Thyroid gland (tissue), 4 donors: ENCODE data around the gene FAM110A. TPM values are rescaled to one million over a fixed set of nuclear protein-coding genes. Genes with fewer than 3 reads are reported as not detected.

Source experiments
- DNase-seq, 2 donors: peaks; one replicate each; pipeline ENCODE4 v3.0.0-alpha.2; 2019
- H3K27ac ChIP-seq, 3 donors: fragments of 200-600 bp; sonication (generic); 1 replicate in 2 of 3; 2 replicates in 1 of 3; pipeline ENCODE4 v1.5.1; 2016 to 2019; ENCODE audit warnings: mild to moderate bottlenecking in 1 of 3, moderate library complexity in 1 of 3
- H3K27me3 ChIP-seq: fragments of 200-600 bp; sonication (generic); one replicate; pipeline ENCODE4 v1.5.1; 2019
- H3K36me3 ChIP-seq, 2 donors: fragments of 200-600 bp; sonication (generic); one replicate each; pipeline ENCODE4 v1.5.1; 2016 to 2019
- H3K4me1 ChIP-seq, 2 donors: fragments of 200-600 bp; sonication (generic); one replicate each; pipeline ENCODE4 v1.5.1; 2017 to 2019
- H3K4me3 ChIP-seq, 3 donors: fragments of 200-600 bp; sonication (generic); replicated peaks in 1 of 3; 1 replicate in 2 of 3; 2 replicates in 1 of 3; pipeline ENCODE4 v1.5.1; 2016; ENCODE audit warnings: mild to moderate bottlenecking in 1 of 3
- H3K9me3 ChIP-seq: fragments of 200-600 bp; sonication (generic); one replicate; pipeline ENCODE4 v1.5.1; 2017
- POLR2A ChIP-seq, 2 donors: fragments of 450-650 bp; IDR thresholded peaks; one replicate each; pipeline ENCODE4 v1.6.1; 2017; ENCODE audit warnings: antibody characterized with exemption in 2 of 2, mild to moderate bottlenecking in 2 of 2, moderate library complexity in 1 of 2
- WGBS, 2 donors: methylation state at CpG; one replicate each; pipeline ENCODE4 v1.1.5; 2017; 5-methylcytosine and 5-hydroxymethylcytosine counted together
- intact Hi-C: fragments of 100-400 bp; cut with DNase I; formaldehyde crosslinking; loops from one replicate; pipeline ENCODE4 v1.15.1; 2023
- total RNA-seq, 4 donors: library from RNA; depleted of rRNA; stranded (reverse); fragments of >200 nt; gene quantifications; one replicate each; pipeline ENCODE4 v1.2.3, GENCODE V29; 2016
- TF ChIP-seq, protein P1 (sequence below), 6 experiments: fragments of 200-600 bp in 3 of 6; fragments of 450-650 bp in 3 of 6; sonication (generic) in 3 of 6; IDR thresholded peaks; one replicate each; pipeline ENCODE4 v1.5.1; 2016 to 2019; ENCODE audit warnings: antibody characterized with exemption in 6 of 6, mild to moderate bottlenecking in 2 of 6, inconsistent platforms in 1 of 6, moderate library complexity in 1 of 6

Gene FAM110A
- total RNA-seq, 4 donors from 2014 or later = 7.0 to 15.5 (median 8.5) TPM

DNA sequence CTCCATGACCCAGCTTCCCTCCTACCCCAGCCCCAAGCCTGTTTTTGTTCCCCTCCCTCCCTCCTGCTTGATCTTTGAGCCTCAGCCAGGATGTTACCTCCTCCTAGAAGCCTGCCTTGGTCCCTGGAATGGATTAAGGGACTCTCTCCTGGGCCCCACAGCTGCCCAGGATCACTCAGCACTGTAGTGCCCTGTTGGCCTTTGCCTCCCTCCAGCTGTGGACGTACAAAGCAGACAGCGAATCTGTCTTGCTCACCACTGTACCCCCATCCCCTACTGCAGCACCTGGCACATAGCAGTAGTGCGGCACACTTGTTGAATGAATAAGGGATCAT lies 11.8 kb upstream of the FAM110A start:
- whole genome bisulfite sequencing, 2 donors = 96 to 97% methylated on average over 3 of the region's 3 CpGs
- TF ChIP-seq, protein P1, sequence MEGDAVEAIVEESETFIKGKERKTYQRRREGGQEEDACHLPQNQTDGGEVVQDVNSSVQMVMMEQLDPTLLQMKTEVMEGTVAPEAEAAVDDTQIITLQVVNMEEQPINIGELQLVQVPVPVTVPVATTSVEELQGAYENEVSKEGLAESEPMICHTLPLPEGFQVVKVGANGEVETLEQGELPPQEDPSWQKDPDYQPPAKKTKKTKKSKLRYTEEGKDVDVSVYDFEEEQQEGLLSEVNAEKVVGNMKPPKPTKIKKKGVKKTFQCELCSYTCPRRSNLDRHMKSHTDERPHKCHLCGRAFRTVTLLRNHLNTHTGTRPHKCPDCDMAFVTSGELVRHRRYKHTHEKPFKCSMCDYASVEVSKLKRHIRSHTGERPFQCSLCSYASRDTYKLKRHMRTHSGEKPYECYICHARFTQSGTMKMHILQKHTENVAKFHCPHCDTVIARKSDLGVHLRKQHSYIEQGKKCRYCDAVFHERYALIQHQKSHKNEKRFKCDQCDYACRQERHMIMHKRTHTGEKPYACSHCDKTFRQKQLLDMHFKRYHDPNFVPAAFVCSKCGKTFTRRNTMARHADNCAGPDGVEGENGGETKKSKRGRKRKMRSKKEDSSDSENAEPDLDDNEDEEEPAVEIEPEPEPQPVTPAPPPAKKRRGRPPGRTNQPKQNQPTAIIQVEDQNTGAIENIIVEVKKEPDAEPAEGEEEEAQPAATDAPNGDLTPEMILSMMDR (IDR thresholded peaks at IDR 0.05) = no peak
- no peak for TF ChIP-seq POLR2A (IDR thresholded peaks at IDR 0.05)

DNA sequence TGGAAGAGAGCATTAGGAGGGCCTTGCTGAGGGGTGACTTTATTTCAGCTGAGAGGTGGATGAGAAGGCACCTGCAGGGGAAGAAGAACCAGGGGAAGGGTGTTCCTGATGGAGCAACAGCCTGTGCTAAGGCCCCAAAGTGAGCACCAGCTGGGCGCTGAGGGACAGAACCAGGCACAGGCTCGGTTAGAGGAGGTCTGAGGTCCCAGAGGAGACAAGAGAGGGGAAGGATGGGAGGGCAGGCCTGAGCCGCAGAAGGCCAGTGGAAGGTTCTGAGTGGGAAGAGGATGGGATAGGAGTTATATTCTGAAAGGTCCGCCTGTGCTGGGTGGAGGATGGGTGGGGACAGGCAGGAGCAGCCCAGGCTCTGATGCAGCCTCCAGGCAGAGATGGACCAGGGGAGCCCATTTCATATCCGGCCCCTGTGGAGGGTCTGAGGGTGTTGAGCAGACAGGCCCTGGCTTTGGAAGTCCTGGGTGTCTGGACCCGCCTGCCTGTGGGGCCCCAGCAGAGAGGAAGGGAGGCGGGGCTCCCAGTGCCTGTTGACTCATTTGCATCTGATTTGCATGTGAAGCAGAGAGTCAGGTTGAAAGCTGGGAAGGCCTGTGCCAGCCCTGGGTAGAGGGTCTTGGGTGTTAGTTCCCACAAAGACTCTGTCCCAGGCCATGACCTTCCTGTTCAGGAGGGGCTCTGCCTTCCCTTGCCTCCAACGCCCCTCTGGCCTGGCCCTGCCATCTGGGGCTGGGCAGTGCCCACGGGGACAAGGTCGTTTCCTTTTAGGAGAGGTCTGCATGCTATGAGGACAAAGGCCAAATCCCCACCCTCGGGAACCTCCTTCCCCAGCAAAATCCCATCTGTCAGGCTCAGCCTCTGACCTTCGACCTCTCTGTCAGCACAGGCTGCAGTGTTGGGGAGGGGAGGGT lies 10.6 kb upstream of the FAM110A start:
- H3K36me3 ChIP-seq = no peaks in the 10 kb centered on the region
- H3K27me3 ChIP-seq = no peaks in the 10 kb centered on the region
- no peak for DNase-seq
- TF ChIP-seq POLR2A (IDR thresholded peaks at IDR 0.05) = no peak
- TF ChIP-seq, protein P1 (IDR thresholded peaks at IDR 0.05) = no peak
- no peak overlapping the region for H3K27ac ChIP-seq
- intact Hi-C loops = no loop called here
- H3K9me3 ChIP-seq = no peaks in the 10 kb centered on the region
- no peaks in the 10 kb centered on the region for H3K4me1 ChIP-seq
- WGBS, 2 donors = 83 to 91% methylated on average over 10 to 11 of the region's 12 CpGs
- no peak overlapping the region for H3K4me3 ChIP-seq

More for the DNA sequence above, 11.8 kb upstream of the FAM110A start:
- no peak for DNase-seq
- no peak overlapping the region for H3K4me3 ChIP-seq
- no peaks in the 10 kb centered on the region for H3K36me3 ChIP-seq
- H3K27me3 ChIP-seq = no peaks in the 10 kb centered on the region
- no peaks in the 10 kb centered on the region for H3K9me3 ChIP-seq
- intact Hi-C loops = no loop called here
- H3K27ac ChIP-seq = no peak overlapping the region
- no peaks in the 10 kb centered on the region for H3K4me1 ChIP-seq

DNA sequence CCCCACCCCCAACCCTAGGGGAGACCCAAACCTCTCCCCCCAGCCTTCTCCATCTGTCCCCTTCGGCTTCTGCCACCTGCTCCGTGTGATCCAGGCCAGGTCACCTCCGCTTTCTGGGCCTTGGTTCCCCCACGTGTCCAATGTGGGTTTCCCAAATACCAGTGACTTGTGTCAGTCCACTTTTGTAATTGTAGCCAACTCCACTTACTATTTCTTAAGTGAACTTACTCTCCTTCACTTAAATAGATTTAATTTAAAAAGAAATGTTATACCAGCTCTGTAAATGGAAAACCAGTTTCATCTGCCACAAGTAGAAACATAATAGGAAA lies 10.0 kb upstream of the FAM110A start:
- no peaks in the 10 kb centered on the region for H3K4me1 ChIP-seq
- 90 to 99% methylated on average over 4 of the region's 4 CpGs for WGBS, 2 donors
- DNase-seq = no peak
- H3K4me3 ChIP-seq = no peak overlapping the region
- no peaks in the 10 kb centered on the region for H3K9me3 ChIP-seq
- TF ChIP-seq POLR2A (IDR thresholded peaks at IDR 0.05) = no peak
- TF ChIP-seq, protein P1 (IDR thresholded peaks at IDR 0.05) = no peak
- no peak overlapping the region for H3K27ac ChIP-seq
- intact Hi-C loops = no loop called here
- H3K36me3 ChIP-seq = no peaks in the 10 kb centered on the region
- no peaks in the 10 kb centered on the region for H3K27me3 ChIP-seq

DNA sequence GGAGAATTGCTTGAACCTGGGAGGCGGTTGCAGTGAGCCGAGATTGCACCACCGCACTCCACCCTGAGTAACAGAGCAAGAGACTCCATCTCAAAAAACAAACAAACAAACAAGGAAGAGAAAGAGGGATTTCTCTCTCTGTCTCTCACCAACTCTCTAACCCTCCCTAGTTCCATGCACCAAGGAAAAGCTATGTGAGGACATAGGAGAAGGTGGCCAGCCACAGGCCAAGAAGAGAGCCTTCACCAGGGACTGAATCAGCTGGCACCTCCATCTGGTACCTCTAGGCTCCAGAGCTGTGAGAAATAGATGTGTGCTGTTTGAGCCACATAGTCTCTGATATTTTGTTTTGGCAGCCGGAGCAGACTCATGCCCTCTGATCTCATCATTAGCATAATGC lies 9.0 kb upstream of the FAM110A start:
- DNase-seq = no peak
- Histone ChIP-seq H3K4me3 (no peak overlapping the region), H3K27me3 (no peaks in the 10 kb centered on the region), H3K9me3 (no peaks in the 10 kb centered on the region), H3K4me1 (no peaks in the 10 kb centered on the region), H3K27ac (no peak overlapping the region), H3K36me3 (no peaks in the 10 kb centered on the region)
- 97 to 98% methylated on average over 4 of the region's 4 CpGs for WGBS, 2 donors
- no peak for TF ChIP-seq POLR2A (IDR thresholded peaks at IDR 0.05)
- TF ChIP-seq, protein P1 (IDR thresholded peaks at IDR 0.05) = no peak
- intact Hi-C loops = no loop called here

DNA sequence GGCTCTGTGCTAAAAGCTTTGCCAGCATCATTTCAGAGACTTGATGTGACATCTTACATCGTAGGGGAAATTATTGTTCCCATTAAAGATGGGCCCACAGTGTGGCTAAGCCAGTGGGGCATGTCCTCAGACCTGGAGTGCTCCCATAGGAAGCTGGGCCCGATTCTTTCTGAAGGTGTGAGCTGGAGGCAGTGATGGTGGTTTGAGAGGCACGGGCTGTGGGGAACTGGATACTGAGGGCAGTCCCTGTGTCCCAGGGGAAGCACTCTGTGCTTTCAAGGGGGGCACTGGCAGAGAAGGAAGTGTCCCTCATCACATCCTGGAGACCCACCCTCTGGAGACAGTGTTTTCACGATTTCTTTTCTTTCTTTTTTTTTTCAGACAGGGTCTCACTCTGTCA lies 8.6 kb upstream of the FAM110A start:
- Histone ChIP-seq H3K4me3 (no peak overlapping the region), H3K36me3 (no peaks in the 10 kb centered on the region), H3K9me3 (no peaks in the 10 kb centered on the region), H3K4me1 (no peaks in the 10 kb centered on the region), H3K27me3 (no peaks in the 10 kb centered on the region), H3K27ac (no peak overlapping the region)
- WGBS, 2 donors = 74 to 86% methylated on average over 4 of the region's 4 CpGs
- intact Hi-C loops = no loop called here
- DNase-seq = no peak
- TF ChIP-seq, protein P1 (IDR thresholded peaks at IDR 0.05) = no peak
- no peak for TF ChIP-seq POLR2A (IDR thresholded peaks at IDR 0.05)
